Measurements from ENCODE around the gene CAMTA1.
A peak's percentile ranks its signal among the peaks of the same experiment; 100 is the strongest.

CAMTA1 gene

DNA sequence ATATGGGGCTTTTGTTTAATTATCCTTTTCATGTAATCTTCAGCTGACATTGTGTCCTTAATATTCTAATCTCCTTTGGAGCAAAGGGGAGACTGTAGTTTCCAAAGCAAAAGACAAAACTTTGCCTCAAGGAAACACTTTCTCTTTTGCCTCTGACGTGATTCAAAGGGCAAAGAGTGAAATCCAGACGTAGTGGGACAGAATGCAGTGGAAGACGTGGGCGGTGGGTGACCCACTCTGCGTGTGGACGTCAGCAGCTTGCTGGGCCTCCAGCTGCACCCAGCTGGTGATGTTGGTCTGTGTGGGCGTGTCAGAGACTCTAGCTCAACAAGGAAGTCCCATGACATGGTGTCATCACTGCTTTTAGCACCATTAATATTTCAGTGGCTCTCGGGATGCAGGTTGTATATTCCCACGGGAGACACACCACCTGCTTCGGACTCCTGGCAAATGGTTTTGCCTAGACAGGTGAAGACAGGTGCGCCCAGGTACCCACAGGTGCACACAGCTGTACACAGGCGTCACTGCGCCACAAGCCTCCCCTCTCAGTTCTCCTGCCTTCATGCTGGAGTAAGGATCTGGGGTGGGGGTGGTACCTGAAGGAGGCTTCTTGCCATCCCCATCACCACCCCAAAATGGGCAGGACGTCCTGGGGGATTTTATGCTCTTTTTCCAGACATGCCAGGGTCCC is 693.7 kb downstream of the CAMTA1 start (continued):
- TF ChIP-seq REPIN1 (tag by site-specific recombination; IDR thresholded peaks at IDR 0.05; ENCODE audit: low read depth) (no peak), ZNF629 (tag by site-specific recombination; IDR thresholded peaks at IDR 0.05) (0 out of 2 replicates have a peak, but pooled peaks have one; percentile 30), YY2 (tag by site-specific recombination; IDR thresholded peaks at IDR 0.05) (no peak), ZNF280C (tag by site-specific recombination; IDR thresholded peaks at IDR 0.05) (no peak), ZNF16 (tag by site-specific recombination; IDR thresholded peaks at IDR 0.05; ENCODE audit: low read depth) (no peak), AEBP2 (tag by site-specific recombination; IDR thresholded peaks at IDR 0.05; ENCODE audit: borderline replicate concordance) (no peak), ZNF362 (tag by site-specific recombination; IDR thresholded peaks at IDR 0.05) (no peak), ZNF747 (tag by site-specific recombination; IDR thresholded peaks at IDR 0.05) (no peak), SCRT1 (tag by site-specific recombination; IDR thresholded peaks at IDR 0.05; ENCODE audit: borderline replicate concordance) (no peak), ZNF391 (tag by site-specific recombination; IDR thresholded peaks at IDR 0.05; ENCODE audit: borderline replicate concordance, low read depth) (no peak), ZNF670 (tag by site-specific recombination; IDR thresholded peaks at IDR 0.05; ENCODE audit: low read depth) (no peak), ZEB2 (tag by site-specific recombination; IDR thresholded peaks at IDR 0.05) (peak; percentile 90), ZFHX2 (tag by site-specific recombination; conservative IDR thresholded peaks at IDR 0.05) (peak; percentile 95), ZNF701 (tag by site-specific recombination; IDR thresholded peaks at IDR 0.05) (no peak), GLIS1 (tag by site-specific recombination; IDR thresholded peaks at IDR 0.05) (no peak), ZNF626 (tag by site-specific recombination; IDR thresholded peaks at IDR 0.05) (no peak), ZSCAN18 (tag by site-specific recombination; IDR thresholded peaks at IDR 0.05) (no peak), ZNF157 (tag by site-specific recombination; IDR thresholded peaks at IDR 0.05) (no peak)
- TF ChIP-seq, protein P1, sequence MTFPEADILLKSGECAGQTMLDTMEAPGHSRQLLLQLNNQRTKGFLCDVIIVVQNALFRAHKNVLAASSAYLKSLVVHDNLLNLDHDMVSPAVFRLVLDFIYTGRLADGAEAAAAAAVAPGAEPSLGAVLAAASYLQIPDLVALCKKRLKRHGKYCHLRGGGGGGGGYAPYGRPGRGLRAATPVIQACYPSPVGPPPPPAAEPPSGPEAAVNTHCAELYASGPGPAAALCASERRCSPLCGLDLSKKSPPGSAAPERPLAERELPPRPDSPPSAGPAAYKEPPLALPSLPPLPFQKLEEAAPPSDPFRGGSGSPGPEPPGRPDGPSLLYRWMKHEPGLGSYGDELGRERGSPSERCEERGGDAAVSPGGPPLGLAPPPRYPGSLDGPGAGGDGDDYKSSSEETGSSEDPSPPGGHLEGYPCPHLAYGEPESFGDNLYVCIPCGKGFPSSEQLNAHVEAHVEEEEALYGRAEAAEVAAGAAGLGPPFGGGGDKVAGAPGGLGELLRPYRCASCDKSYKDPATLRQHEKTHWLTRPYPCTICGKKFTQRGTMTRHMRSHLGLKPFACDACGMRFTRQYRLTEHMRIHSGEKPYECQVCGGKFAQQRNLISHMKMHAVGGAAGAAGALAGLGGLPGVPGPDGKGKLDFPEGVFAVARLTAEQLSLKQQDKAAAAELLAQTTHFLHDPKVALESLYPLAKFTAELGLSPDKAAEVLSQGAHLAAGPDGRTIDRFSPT (tag by site-specific recombination; IDR thresholded peaks at IDR 0.05): no peak
- TF ChIP-seq, protein P2, sequence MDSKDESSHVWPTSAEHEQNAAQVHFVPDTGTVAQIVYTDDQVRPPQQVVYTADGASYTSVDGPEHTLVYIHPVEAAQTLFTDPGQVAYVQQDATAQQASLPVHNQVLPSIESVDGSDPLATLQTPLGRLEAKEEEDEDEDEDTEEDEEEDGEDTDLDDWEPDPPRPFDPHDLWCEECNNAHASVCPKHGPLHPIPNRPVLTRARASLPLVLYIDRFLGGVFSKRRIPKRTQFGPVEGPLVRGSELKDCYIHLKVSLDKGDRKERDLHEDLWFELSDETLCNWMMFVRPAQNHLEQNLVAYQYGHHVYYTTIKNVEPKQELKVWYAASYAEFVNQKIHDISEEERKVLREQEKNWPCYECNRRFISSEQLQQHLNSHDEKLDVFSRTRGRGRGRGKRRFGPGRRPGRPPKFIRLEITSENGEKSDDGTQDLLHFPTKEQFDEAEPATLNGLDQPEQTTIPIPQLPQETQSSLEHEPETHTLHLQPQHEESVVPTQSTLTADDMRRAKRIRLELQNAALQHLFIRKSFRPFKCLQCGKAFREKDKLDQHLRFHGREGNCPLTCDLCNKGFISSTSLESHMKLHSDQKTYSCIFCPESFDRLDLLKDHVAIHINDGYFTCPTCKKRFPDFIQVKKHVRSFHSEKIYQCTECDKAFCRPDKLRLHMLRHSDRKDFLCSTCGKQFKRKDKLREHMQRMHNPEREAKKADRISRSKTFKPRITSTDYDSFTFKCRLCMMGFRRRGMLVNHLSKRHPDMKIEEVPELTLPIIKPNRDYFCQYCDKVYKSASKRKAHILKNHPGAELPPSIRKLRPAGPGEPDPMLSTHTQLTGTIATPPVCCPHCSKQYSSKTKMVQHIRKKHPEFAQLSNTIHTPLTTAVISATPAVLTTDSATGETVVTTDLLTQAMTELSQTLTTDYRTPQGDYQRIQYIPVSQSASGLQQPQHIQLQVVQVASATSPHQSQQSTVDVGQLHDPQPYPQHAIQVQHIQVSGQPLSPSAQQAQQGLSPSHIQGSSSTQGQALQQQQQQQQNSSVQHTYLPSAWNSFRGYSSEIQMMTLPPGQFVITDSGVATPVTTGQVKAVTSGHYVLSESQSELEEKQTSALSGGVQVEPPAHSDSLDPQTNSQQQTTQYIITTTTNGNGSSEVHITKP (tag by site-specific recombination; IDR thresholded peaks at IDR 0.05): no peak
- TF ChIP-seq, protein P3, sequence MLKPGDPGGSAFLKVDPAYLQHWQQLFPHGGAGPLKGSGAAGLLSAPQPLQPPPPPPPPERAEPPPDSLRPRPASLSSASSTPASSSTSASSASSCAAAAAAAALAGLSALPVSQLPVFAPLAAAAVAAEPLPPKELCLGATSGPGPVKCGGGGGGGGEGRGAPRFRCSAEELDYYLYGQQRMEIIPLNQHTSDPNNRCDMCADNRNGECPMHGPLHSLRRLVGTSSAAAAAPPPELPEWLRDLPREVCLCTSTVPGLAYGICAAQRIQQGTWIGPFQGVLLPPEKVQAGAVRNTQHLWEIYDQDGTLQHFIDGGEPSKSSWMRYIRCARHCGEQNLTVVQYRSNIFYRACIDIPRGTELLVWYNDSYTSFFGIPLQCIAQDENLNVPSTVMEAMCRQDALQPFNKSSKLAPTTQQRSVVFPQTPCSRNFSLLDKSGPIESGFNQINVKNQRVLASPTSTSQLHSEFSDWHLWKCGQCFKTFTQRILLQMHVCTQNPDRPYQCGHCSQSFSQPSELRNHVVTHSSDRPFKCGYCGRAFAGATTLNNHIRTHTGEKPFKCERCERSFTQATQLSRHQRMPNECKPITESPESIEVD (tag by site-specific recombination; IDR thresholded peaks at IDR 0.05): no peak

All from HEK293 (cell line).